WERI-Rb-1 (cell line): Measurements from ENCODE around the gene TIGD1.

Source experiments
- DNase-seq: peaks from one replicate; pipeline ENCODE4 v3.0.0-alpha.2; 2020
- H3K27ac ChIP-seq: fragments of 250-450 bp; sonication (Bioruptor Pico); 2 replicates; pipeline ENCODE4 v1.5.1; 2020; ENCODE audit warnings: mild to moderate bottlenecking, moderate library complexity
- H3K27me3 ChIP-seq: fragments of 250-450 bp; sonication (Bioruptor Pico); 2 replicates; pipeline ENCODE4 v1.5.1; 2021; ENCODE audit warnings: mild to moderate bottlenecking, low read depth, moderate library complexity; ENCODE audit not compliant: insufficient read depth, severe bottlenecking
- H3K36me3 ChIP-seq: fragments of 250-450 bp; sonication (Bioruptor Pico); 2 replicates; pipeline ENCODE4 v1.5.1; 2020; ENCODE audit warnings: mild to moderate bottlenecking, moderate library complexity
- H3K4me3 ChIP-seq: 2 replicates; pipeline ENCODE4 v1.5.1; 2011; ENCODE audit warnings: low read depth, mild to moderate bottlenecking, control low read depth, low read length
- H3K9me3 ChIP-seq: fragments of 250-450 bp; sonication (Bioruptor Pico); 2 replicates; pipeline ENCODE4 v1.5.1; 2021; ENCODE audit warnings: mild to moderate bottlenecking, moderate library complexity; ENCODE audit not compliant: severe bottlenecking
- CTCF ChIP-seq: IDR thresholded peaks from 2 replicates; pipeline ENCODE4 v1.5.1; 2011; ENCODE audit warnings: low read depth, mild to moderate bottlenecking, control low read depth, inconsistent platforms, low read length

The TIGD1 gene

GRCh38 chr2:232525791-232526371 is 24.5 kb downstream of the TIGD1 start, which contains the start of gene CHRND:
CHRND (plus strand) TSS chr2:232526160; CDS start chr2:232526216, 56 bp downstream.
- Histone ChIP-seq H3K9me3 (no peaks in the 10 kb centered on the region), H3K27me3 (peaks cover 24% of the 10 kb centered on the region), H3K4me3 (no peak within 1 kb of the TSS), H3K27ac (no peak within 1 kb of the TSS), H3K36me3 (no peaks in the 10 kb centered on the region)
- peak; percentile 80 for DNase-seq
- TF ChIP-seq CTCF: no peak

GRCh38 chr2:232525199-232525598 is 25.2 kb downstream of the TIGD1 start:
- Histone ChIP-seq H3K9me3 (no peaks in the 10 kb centered on the region), H3K27me3 (peaks cover 24% of the 10 kb centered on the region), H3K4me3 (no peak overlapping the region), H3K36me3 (no peaks in the 10 kb centered on the region), H3K27ac (no peak overlapping the region)
- DNase-seq: no peak
- no peak for TF ChIP-seq CTCF

- Histone ChIP-seq H3K27ac (no peak overlapping the region), H3K36me3 (no peaks in the 10 kb centered on the region), H3K27me3 (peaks cover 24% of the 10 kb centered on the region), H3K4me3 (no peak overlapping the region), H3K9me3 (no peaks in the 10 kb centered on the region)
- TF ChIP-seq CTCF: no peak
- no peak for DNase-seq
Measured at GRCh38 chr2:232524771-232525170, 25.6 kb downstream of the TIGD1 start.

- peak; percentile 76 for TF ChIP-seq CTCF
- H3K27me3 ChIP-seq: peaks cover 24% of the 10 kb centered on the region
- no peak overlapping the region for H3K27ac ChIP-seq
- H3K9me3 ChIP-seq: no peaks in the 10 kb centered on the region
- peak overlapping the region; percentile 48 for H3K4me3 ChIP-seq
- peak; percentile 82 for DNase-seq
- no peaks in the 10 kb centered on the region for H3K36me3 ChIP-seq
Measured at GRCh38 chr2:232523682-232524597, 26.4 kb downstream of the TIGD1 start.

GRCh38 chr2:232523402-232523681 is 27.0 kb downstream of the TIGD1 start:
- H3K4me3 ChIP-seq: peak overlapping the region; percentile 48
- no peak for TF ChIP-seq CTCF
- H3K27me3 ChIP-seq: peaks cover 24% of the 10 kb centered on the region
- no peak for DNase-seq
- H3K9me3 ChIP-seq: no peaks in the 10 kb centered on the region
- no peak overlapping the region for H3K27ac ChIP-seq
- no peaks in the 10 kb centered on the region for H3K36me3 ChIP-seq
